Activated CD4-positive, alpha-beta T cell treated with anti-CD3 and anti-CD28 coated beads, Interleukin-2, Interleukin-4, amounts not matched to agents 100 ng/mL and 50 ng/mL, durations not matched to agents 16 hours and 8 hours (primary cell): ENCODE data around the gene GET3.

Source experiments
- DNase-seq: peaks from one replicate; pipeline ENCODE4 v3.0.0-alpha.2; 2020; ENCODE audit warnings: low spot score

Gene GET3

DNA sequence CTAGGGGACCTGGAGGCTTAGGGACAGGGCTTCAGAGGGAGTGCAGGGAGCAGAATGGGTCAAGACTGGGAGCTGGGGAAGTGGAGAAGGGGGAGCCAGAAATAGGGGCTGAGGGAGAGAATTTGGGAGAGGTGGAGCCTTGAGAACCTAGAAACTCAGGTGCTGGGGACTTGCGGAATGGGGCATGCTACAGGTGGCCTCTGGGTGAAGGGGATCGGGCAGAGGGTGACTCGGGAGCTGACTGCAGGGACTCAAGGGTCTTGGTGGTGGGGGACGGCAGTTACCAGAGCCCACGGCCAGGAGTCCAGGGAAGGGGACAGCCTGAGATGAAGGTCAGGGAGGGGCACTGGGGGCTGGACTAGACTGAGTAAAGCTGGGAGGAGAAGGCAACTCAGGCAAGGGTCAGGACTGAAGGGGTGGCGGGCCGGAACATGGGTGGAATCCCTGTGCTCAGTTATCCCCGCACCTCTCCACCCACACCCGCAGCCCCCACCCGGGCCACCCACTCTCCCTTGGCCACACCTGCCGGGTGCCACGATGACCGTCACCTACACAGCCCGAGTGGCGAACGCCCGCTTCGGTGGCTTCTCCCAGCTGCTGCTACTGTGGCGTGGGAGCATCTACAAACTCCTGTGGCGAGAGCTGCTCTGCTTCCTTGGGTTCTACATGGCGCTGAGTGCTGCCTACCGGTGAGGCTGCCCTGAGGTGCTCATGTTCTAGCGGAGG, 14.9 kb downstream of the GET3 start:
- DNase-seq = no peak

DNA sequence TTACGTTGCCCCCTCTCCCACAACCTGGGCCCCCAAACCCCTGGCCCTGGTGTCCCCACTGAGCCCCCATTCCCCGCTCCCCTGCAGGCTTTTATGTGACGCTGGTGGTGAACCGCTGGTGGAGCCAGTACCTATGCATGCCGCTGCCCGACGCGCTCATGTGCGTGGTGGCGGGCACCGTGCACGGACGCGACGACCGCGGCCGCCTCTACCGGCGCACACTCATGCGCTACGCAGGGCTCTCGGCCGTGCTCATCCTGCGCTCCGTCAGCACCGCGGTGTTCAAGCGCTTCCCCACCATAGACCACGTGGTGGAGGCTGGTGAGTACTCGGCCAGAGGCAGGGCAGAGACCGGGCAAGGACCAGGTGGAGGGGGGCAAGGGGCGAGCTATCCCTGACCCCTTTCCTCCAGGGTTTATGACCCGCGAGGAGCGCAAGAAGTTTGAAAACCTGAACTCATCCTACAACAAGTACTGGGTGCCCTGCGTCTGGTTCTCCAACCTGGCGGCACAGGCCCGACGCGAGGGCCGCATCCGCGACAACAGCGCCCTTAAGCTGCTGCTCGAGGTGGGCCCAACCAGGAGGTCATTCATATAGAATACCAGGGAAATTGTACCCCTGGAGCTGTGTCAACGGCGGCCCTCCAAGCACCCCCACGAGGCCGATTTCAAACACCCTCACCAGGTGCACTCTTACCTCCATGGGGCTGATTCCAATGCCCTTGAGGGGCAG, 17.3 kb downstream of the GET3 start:
- DNase-seq = no peak

DNA sequence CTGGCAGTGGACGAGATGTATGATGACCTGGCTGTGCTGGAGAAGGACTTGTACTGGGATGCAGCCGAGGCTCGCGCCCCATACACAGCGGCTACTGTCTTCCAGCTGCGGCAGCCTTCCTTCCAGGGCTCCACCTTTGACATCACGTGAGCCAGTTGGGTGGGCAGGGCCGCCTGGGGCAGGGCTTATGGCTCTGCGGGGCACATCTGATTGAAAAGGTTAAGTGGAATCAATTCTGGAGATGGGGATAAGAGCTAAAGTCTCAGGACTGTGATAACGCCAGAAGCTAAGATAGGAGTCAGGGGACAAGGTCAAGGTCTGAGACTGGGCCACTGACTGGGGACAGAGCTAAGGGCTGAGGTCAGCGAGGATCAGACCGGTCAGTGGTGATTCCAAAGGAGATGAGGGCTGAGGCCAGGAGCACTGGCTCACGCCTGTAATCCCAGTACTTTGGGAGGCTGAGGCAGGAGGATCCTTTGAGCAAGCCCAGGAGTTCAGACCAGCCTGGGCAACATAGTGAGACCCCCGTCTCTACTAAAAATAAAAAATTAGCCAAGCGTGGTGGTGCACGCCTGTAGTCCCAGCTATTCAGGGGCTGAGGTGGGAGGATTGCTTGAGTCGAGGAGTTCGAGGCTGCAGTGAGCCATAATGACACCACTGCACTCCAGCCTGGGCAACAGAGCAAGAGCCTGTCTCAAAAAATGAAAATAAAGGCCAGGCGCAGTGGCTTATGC, 19.0 kb downstream of the GET3 start:
- DNase-seq = no peak

DNA sequence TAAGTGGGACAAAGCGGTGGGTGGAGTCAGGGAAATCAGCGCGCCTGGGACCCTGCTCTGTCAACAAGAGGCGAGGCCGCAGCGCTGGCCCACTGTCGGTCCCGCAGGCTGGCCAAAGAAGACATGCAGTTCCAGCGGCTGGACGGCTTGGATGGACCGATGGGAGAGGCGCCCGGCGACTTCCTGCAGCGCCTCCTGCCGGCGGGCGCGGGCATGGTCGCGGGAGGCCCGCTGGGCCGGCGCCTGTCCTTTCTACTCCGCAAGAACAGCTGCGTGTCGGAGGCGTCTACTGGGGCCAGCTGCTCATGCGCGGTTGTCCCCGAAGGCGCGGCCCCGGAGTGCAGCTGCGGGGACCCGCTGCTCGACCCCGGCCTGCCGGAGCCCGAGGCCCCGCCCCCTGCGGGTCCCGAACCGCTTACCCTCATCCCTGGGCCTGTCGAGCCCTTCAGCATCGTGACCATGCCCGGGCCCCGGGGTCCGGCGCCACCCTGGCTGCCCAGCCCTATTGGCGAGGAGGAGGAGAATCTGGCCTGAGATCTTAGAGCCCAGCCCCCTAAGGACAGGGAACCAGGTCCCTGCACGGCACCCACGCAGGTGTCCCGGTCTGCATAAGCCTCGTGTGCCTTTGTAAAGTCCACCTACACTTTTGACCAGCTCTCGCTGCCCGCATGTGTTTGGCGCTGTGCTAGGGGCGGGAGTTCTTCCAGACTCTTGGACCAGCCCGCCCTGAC, 20.4 kb downstream of the GET3 start:
- peak; percentile 58 for DNase-seq

DNA sequence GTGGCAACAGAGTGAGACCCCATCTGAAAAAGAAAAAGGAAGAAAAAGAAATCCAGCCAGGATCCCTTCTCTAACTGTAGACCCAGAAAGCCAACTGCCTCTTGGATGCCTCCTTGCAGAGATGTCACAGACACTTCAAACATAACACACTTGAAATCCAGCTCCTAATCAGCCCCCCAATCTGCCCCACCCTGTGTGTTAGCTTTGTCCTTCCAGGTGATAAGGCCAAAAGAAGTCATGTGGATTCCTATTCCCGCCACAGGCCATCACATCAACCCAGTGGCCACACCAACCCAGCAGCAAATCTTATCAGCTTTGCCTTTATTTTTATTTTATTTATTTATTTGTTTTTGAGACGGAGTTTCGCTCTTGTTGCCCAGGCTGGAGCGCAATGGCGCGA, 22.4 kb downstream of the GET3 start:
- no peak for DNase-seq

DNA sequence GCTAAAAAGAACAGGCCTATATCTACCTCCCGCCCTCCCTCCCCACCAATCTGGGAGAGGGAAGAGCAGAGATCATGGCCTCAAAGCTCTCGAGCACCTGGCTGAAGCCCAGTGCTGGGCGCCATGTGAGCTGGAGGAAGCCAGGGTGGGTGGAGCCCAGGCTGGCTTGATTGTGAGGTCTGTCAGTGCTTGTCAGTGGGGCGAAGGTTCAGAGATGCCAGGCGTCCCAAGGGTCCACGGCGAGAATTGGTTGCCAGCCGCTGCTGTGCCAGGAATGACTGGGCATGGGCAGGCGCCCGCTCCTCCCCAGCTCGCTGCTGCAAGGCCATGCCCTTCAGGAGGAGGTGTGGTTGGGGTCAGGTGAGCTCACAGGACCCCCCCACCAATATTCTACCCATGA, 25.8 kb downstream of the GET3 start:
- DNase-seq = no peak

DNA sequence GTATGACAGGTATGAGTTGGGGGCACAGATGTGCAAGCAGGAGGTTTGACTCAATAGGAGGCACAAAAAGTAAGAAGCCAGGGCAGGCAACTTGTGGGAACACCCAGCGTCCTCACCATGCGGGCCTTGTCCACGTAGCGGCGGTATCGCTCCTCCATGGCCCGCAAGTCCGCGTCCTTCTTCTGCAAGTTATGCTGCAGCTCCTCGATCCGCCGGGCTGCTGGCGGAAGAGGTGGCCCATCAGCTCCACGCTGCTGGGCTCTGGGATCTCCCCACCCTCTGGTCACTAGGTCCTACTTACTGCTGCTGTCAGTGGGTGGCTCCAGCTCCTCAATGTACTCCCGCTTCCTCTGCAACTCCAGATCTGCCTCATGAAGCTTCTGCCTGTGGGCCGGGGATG, 27.4 kb downstream of the GET3 start:
- no peak for DNase-seq

DNA sequence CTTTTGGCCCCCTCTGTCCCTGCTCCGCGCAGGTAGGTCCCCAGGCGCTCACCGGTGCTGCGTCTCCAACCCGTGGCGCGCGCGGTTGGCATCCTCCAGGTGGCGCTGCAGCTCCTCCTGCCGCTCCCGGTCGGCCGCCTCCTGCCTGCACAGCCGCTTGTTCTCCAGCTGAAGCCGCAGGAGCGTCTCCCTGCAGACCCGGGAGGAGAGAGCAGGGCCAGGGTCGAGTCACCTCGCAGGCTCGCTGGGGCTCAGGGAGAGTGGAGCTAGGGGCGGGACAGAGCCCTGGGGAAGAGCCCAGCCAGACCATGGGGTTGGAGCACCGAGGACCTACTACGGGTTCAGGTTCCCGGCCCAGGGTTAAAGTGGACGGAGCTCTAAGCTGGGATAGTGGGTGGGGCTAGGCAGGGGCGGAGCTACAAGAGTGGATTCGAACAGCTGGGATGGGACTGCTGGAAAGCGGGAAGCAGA, 28.8 kb downstream of the GET3 start:
- peak; percentile 67 for DNase-seq

DNA sequence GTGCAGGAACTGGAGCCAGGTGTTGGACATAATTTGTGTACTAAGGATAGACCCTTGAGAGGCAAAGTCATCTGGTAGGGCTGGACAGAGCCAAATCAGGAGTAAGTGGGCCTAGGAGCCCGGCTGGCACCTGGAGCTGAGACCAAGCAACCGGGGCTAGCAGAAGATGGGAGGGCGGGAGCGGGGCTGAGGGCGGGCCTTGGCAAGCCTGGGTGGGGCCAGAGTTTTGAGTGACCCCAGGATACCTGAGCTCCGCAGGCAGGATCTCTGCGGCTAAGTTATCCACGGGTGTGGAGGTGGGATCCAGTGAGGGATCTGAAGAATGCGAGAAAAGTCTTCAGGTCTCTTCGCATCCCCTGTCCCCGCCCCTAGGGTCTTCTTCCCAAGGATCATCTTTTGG, 29.9 kb downstream of the GET3 start:
- no peak for DNase-seq

DNA sequence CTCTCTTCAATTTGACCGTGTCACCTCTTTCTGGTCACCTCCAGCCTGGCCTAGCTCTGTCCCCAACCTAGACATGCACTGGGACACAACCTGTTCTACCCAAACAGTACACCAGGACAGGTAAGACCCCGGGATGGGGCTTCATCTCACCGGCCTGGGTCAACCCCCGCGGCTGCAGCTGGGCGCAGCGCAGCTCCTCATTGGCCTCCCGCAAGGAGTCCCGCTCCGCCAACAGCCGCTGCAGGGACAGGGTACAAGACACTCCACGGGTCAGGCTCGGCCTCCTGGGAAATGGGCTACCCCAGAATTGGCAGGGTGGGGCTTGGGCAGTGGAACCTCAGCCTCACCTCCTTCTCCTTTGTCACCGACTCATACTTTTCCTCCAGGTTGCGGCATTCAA, 30.4 kb downstream of the GET3 start:
- DNase-seq = no peak

DNA sequence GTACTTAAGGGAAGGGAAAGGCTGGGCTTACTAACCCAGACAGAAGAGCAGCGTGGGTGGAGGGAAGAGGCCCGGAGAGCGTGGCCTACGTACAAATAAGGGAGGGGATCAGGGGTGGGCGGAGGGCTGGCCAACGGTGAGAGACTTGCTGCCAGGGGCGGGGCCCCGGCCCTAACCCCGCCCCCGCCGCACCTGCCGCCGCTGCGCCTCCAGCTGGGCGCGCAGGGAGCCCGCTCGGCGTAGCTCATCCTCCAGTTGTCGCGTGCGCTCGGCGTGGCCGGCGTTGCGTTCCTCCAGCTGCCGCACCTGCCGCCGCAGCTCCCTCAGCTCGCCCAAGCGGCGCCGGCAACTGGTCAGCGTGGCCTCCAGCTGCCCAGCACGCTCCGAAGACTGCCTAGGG, 32.4 kb downstream of the GET3 start:
- DNase-seq = peak; percentile 57

DNA sequence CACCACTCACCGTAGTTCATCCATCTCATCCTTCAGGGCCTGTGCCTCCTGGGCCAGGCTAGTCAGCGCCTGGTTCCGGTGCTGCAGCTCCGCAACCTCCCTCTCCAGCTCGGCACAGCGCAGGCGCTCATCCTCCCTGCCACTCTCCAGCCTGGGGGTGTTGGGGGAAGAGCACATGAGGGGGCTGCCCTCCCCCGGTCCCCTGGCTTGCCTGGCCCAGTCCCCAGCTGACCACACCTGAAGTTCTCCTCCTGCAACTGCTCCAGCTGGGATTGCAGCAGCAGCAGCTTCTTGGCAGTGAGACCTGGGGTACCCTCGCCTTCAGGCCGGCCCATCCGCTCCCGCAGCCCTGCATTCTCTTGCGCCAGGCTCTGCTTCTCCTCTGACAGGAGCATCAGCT, 33.6 kb downstream of the GET3 start:
- DNase-seq = no peak

DNA sequence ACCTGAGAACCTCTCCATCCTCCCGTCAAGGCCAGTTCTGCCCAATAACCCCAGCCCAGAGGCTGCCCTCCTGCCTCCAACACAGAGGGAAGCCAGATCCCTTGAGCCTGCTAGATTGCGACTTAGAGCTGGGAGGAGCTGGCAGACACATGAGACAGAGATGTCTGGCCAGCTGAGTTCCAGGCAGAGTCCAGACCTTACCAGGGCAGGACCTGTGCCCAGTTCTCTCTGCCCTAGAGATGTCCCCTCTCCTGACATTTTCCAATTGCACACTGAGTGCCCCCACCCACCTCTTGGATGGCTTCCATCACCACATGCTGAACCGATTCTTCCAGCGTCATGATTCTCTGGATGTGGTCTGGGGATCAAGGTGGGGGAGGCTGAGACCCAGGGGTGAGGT, 35.0 kb downstream of the GET3 start:
- DNase-seq = no peak

DNA sequence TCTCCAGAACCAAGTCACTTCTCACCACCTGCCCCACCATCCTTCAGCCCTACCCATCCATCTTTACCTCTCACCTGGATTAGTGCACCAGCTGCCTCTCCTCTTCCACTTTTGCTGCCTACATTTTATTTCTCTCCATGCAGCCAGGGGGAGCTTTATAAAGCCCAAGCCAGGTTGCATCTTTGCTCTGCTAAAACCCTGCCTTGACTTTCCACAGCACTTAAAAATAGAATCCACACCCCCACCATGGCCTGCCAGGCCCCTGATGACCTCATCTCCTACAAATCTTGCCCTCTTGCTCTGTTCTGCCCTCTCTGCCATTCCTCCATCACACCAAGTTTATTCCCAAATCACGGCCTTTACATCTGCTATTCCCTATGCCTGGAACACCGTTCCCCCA, 36.3 kb downstream of the GET3 start:
- no peak for DNase-seq

DNA sequence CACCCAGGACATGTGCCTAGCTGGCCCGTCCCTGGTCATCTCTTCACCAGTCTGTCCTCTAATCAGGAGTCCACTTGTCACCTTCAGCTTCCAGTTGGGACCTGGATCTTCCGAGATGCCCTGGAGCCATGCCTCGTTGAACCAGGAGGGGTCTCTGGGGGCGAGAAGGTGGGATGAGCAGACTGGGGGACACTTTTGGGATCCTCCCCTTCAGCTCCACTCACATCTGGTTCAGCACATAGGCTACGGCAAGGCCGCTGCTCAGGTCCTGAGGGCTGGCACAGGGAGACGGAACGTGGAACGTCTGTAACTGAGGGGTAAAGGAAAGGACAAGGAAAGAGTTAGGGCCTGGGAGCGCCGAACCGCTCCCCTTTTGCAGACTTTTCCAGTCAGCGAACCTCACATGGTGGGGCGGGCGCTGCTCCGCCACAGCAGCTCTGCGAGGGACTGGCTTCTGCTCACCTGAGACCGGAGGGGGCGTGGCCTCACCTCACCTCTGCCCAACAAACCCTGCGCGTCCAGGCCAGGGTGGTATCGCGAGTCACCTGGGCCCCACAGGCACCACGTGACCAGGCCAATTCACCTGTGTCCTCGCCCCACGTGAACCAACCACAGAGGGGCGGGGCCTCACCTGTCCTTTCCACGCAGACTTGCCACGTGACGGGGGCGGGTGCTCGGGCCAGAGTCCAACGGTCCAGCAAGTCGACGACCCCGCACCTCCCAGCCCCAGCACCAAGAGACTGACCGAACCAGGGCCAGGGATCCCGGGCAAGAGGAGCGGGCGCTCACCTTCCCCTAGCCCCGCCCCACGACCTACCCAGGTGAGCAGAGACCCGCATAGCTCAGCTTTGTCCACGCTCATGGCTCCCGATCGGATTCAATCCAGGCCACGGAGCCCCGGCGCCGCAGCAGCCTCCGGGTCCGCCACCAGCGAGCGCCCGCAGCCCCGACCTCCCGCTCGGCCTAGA, 37.6 kb downstream of the GET3 start, which contains the start of gene HOOK2:
HOOK2 (minus strand) TSS at position 965 of the 968 bp plus-strand sequence; CDS start at position 862, 103 bp downstream.
- no peak for DNase-seq

DNA sequence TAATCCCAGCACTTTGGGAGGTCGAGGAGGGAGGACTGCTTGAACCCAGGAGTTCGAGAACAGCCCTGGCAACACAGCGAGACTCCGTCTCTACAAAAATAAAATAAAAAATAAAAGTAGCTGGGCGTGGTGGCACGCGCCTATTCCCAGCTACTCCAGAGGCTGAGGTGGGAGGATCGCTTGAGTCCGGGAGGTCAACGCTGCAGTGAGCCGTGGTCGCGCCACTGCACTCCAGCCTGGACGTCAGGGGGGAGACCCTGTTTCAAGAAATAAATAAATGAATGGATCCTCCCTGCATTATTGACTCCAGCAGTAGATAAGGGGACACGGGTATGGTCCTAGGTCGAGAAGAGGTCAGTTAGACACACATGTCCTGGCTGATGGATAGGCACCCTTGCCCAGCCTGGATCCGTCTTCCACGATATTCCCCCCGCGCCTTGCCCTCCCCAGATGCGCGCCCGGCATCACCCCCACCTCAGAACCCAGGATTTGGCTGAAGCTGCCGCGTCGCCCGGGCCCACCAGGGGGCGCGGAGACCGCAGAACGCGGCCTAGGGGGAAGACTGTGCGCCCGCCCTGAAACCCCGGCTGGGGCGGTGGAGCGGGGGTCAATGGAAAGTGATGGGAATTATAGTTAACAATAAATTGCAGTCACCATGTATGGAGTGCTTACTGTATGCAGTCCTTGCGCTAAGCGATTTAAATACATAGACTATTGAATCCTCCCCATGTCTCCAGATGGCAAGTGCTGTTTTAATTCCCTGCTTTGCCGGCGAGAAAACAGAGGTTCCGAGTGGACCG, 40.1 kb downstream of the GET3 start:
- peak; percentile 86 for DNase-seq

DNA sequence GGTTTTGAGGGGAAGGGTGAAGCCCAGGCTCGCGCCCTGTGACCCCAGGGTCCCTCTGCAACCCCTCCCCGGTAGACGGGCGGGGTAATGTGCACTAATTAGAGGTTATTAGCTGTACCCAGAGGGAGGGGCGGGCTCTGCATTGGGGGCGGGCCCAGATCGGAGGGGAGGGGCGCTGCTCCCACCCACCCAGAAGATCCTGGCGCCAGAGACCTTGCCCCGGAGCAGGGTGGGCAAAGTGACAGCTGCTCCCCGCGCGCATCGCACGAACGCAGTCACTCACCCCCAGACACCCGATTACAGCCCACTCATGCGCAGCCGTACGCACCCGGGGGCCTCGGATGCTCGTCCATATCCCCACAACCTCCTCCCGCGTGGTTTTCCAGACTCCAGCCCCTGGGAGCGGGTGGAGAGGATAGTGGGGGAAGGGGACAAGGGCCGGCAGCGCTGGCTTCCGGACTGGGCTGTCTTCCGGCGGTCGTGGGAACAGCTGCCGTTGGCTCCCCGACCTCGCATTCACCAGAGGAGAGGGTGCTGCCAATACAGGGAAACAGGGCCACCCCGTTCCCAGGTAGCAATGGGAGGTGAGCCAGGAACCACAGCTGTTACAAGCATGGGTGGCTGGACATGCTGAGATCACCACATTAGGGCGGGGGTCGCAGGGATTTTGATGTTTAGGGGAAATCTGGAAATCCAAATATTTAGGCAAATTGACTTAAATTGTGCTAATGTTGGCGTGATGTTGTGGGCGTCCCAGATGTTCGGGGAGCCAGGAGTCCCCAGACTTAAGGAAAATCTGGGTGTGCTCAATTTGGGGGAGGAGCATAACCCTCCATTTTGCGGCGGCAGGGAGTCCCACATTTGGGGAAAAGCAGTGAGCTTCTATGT, 41.0 kb downstream of the GET3 start:
- DNase-seq = peak; percentile 61

DNA sequence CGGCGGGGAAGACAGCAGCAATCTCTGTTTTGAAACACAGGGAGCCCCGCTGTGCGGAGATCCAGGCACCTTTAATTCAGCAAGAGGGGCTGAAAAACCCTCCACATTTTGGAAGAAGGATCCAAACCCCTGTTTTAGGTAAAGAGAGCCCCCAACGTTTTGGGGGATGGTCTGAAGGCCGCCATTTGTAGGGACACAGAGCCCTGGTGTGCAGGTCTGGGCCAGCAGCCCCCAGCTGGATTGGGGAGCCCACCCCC, 41.5 kb downstream of the GET3 start:
- no peak for DNase-seq
